Measurements from ENCODE around the gene PLEKHA6.

The PLEKHA6 gene

DNA sequence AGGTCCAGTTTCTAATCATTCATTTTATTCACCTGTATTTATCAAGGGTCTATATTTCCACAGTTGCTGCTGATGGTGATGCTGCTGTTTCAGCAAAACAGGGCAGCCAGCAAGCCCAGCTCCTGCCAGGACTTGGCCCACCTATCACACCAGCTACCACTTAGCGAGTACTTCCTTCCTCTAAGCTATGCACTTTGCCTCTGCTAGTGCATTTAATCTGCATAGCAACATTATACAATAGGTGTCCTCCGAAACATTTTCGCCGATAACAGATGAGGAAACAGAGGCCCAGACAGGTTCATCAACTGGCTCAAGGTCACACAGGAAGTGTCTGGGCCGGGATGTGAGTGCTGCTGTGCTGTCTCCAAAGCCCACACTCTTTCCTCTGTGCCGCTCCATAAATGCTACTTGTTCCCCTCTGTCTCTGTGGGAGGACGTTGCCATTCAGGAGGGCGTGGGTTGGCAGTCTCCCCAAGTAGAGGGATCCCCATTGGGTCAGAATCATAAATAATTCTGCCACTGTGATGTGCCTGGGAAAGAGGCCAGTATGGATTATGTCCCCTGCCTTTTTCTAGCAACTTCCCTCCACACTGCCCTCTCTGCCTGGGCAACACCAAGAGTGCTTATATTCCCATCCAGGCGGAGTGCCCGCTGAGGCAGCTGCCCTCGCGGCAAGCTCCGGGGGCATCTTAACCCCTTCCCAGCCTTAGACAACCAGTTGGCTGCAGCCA lies 9.4 kb upstream of the PLEKHA6 start:
- Mint-ChIP-seq H3K27ac (no peak overlapping the region), H3K9me3 (no peaks in the 10 kb centered on the region), H3K36me3 (ENCODE audit: low read depth) (no peaks in the 10 kb centered on the region), H3K27me3 (ENCODE audit: low read depth) (peaks cover 5% of the 10 kb centered on the region), H3K4me1 (ENCODE audit: low read depth) (peaks cover 4% of the 10 kb centered on the region), H3K4me3 (no peak overlapping the region)

DNA sequence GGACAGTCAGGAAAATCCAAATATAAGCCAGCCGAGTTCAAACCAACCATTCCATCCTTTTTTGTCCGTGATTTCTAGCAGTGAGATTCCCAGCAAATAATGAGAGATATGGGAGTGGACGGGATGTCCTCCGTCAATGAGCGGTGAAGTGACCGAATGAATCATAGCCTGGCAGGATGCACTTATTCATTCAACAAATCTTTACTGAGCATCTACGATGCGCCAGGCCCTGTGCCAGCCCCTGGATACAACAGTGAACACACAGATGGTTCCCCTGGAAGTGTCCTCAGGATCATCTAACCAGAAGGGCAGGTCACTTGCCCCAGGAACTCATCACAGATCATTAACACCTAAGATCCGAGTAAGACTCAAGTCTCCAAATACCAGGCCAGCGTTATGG lies 8.2 kb upstream of the PLEKHA6 start:
- H3K9me3 Mint-ChIP-seq = no peaks in the 10 kb centered on the region
- H3K4me3 Mint-ChIP-seq = no peak overlapping the region
- no peaks in the 10 kb centered on the region for H3K36me3 Mint-ChIP-seq (ENCODE audit: low read depth)
- H3K27ac Mint-ChIP-seq = no peak overlapping the region
- H3K27me3 Mint-ChIP-seq (ENCODE audit: low read depth) = peaks cover 5% of the 10 kb centered on the region
- peaks cover 9% of the 10 kb centered on the region for H3K4me1 Mint-ChIP-seq (ENCODE audit: low read depth)

DNA sequence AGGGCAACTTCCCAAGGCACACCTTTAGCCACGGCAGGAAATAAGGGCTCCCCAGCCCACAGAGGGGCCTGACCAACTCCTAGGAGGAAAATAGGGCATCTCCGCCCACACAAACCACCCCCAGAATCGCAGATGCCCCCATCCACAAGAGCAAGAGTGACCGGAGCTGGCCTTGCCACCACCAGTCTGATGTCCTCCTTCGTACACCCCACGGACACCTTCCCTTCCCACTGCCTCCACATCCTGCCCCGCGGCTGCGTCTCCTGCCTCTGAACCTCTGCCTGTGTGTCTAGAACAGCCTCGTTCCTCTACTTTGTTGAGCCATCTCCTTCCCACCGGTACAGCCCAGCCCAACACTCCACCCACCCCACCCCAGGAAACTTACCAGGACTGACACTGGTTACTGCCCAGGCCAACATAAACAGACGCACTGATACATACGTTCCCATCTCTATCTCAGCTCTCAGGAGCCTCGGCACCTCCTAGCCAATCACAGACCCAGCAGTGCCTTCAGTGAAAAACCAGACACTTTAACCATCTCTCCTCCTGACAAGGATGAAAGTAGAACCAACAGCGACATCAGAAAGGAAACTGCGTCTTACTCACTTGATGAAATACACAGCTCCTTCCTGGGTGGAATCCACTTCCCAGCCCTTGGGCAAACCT lies 7.6 kb upstream of the PLEKHA6 start:
- Mint-ChIP-seq H3K27ac (no peak overlapping the region), H3K36me3 (ENCODE audit: low read depth) (no peaks in the 10 kb centered on the region), H3K9me3 (no peaks in the 10 kb centered on the region), H3K4me1 (ENCODE audit: low read depth) (peaks cover 9% of the 10 kb centered on the region), H3K4me3 (no peak overlapping the region), H3K27me3 (ENCODE audit: low read depth) (peaks cover 5% of the 10 kb centered on the region)

DNA sequence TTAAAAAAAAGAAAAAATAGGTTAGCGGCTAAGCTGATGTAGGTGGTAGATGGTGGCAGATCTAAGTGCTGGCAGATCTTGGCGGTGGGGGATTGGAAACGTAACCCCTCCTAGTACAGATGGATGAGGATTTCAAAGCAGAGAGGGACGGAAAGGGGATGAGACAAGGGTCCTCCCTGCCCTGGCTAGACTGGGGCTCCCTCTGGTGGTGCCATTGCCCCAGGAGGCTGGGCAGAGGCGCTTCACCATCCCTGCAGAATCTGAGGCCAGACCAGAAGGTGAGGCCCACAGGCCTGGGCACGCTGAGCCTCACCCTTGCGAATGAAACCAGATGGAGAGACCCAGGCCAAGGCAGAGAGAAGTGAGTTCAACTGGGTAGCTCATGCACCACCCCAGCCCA lies 7.0 kb upstream of the PLEKHA6 start:
- Mint-ChIP-seq H3K9me3 (no peaks in the 10 kb centered on the region), H3K27me3 (ENCODE audit: low read depth) (peaks cover 5% of the 10 kb centered on the region), H3K27ac (no peak overlapping the region), H3K4me3 (no peak overlapping the region), H3K36me3 (ENCODE audit: low read depth) (no peaks in the 10 kb centered on the region), H3K4me1 (ENCODE audit: low read depth) (peaks cover 9% of the 10 kb centered on the region)

DNA sequence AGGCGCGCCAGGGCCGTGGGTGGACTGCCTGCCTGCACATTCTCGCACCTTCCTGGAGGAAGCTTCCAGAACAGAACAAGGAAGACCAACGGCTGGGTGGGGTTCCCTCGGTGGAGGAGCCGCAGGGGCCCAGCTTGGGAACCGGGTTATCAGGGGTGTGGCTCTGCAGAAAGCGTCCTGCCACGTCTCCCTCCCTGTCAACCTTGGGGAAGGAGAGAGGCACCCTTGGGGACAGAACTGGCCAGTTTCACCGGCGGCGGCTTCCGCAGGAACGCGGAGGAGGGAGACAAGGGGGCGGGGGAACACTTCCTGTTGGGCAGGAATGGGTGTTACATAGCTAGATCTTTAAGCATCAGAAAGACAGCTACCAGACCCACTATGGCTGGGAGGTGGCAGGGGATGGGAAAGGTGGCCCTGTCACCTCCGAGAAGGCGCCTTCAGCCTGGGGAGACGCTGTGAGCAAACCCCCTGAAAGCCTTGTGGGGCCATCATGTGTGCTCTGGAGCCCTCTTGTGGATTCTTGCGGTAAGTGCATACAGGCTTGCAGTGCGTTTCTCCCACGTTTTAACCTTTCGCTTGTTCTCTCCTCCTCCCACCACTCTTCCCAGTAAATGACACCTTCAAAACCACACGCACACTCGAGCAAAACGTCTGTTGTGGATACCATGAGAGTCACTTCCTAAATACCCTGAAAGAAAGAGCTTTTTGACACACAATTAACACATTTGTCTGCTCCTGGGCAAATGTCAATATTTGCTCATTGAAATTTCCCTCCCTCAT lies 3.8 kb upstream of the PLEKHA6 start:
- Mint-ChIP-seq H3K4me3 (peak overlapping the region; percentile 64), H3K36me3 (ENCODE audit: low read depth) (no peaks in the 10 kb centered on the region), H3K4me1 (ENCODE audit: low read depth) (peaks cover 9% of the 10 kb centered on the region), H3K9me3 (no peaks in the 10 kb centered on the region), H3K27ac (peak overlapping the region; percentile 62), H3K27me3 (ENCODE audit: low read depth) (no peaks in the 10 kb centered on the region)

DNA sequence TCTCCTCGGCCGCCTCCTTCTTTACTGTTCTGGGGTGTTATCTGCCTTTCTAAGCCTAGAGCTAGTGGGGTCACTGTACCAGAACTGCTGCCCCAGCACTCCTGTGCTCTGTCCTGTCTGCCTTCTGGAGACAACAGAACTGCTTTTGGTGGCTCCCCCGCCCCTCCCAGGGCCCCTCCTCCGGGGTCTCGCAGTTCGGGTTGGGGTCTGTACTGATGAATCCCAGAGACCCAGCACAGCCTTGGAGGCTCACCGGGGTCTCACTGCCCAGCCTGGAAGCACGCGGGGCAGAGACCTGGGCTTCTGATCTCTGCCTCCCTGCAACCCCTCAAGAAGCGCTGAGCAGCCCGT lies 3.2 kb upstream of the PLEKHA6 start:
- Mint-ChIP-seq H3K9me3 (no peaks in the 10 kb centered on the region), H3K36me3 (ENCODE audit: low read depth) (no peaks in the 10 kb centered on the region), H3K27me3 (ENCODE audit: low read depth) (no peaks in the 10 kb centered on the region), H3K4me3 (peak overlapping the region; percentile 64), H3K4me1 (ENCODE audit: low read depth) (peaks cover 9% of the 10 kb centered on the region), H3K27ac (no peak overlapping the region)

DNA sequence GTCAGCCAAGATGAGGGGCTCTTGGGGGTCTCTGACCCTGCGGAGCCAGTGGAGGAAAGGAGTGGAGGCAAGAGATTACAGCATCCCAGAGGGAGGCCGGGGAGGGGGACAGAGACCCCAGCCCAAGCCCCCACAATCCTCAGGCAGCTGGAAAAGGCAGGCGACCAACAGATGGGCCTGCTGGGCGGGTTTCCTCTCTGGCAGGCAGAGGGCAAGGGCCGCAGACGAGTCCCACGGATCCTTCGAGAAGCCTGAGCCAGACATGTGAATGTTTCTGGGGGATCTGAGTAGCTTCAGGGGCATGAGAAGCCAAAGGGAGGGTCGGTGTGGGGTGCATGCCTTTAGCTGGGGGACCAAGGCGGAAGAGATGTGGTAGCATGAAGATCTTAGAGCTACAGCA lies 2.1 kb upstream of the PLEKHA6 start:
- H3K36me3 Mint-ChIP-seq (ENCODE audit: low read depth) = no peaks in the 10 kb centered on the region
- H3K4me1 Mint-ChIP-seq (ENCODE audit: low read depth) = peaks cover 9% of the 10 kb centered on the region
- no peak overlapping the region for H3K4me3 Mint-ChIP-seq
- H3K9me3 Mint-ChIP-seq = no peaks in the 10 kb centered on the region
- peaks cover 10% of the 10 kb centered on the region for H3K27me3 Mint-ChIP-seq (ENCODE audit: low read depth)
- H3K27ac Mint-ChIP-seq = no peak overlapping the region

DNA sequence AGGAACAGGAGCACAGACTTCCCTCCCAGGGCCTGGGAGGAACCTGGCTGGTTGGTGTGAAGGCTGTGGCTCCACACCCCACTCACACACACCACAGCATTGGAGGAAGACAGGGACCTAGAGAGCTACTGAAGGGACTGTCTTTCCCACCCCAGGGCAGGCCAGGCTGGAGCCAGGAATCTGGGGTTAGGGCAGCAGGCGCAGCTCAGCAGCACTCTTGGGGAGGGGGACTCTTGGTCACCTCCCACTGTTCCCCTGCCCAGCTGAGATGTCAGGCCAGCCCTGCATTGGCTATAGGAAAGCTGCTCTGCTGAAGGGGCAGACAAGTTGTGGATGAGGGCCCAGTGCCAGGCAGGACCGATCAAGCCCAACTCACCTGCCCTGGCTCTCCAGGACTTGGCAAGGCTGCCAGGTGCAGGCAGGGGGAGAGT lies 1.6 kb upstream of the PLEKHA6 start:
- H3K4me3 Mint-ChIP-seq = no peak overlapping the region
- no peak overlapping the region for H3K27ac Mint-ChIP-seq
- H3K4me1 Mint-ChIP-seq (ENCODE audit: low read depth) = peaks cover 9% of the 10 kb centered on the region
- H3K9me3 Mint-ChIP-seq = no peaks in the 10 kb centered on the region
- H3K36me3 Mint-ChIP-seq (ENCODE audit: low read depth) = no peaks in the 10 kb centered on the region
- H3K27me3 Mint-ChIP-seq (ENCODE audit: low read depth) = peaks cover 12% of the 10 kb centered on the region

DNA sequence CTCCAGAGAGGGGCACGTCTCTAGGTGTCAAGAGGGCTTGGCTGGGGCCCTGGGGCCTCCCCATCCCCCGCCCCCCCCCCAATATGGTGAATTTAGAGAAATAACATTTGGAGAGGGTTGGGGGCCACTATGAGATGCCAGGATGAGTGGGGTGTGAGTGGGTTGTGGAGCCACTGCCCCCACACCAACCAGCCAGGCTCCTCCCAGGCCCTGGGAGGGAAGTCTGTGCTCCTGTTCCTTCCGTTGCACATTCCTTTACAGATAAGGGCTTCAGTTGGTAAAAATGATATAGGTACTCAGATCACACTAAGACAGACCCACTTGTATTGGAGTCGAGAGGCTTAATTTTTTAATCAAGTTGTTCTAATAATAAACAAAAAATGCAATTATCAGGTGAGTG lies 585 bp upstream of the PLEKHA6 start:
- H3K27me3 Mint-ChIP-seq (ENCODE audit: low read depth) = peaks cover 12% of the 10 kb centered on the region
- no peak overlapping the region for H3K27ac Mint-ChIP-seq
- H3K9me3 Mint-ChIP-seq = no peaks in the 10 kb centered on the region
- no peaks in the 10 kb centered on the region for H3K36me3 Mint-ChIP-seq (ENCODE audit: low read depth)
- H3K4me3 Mint-ChIP-seq = no peak overlapping the region
- peaks cover 9% of the 10 kb centered on the region for H3K4me1 Mint-ChIP-seq (ENCODE audit: low read depth)

DNA sequence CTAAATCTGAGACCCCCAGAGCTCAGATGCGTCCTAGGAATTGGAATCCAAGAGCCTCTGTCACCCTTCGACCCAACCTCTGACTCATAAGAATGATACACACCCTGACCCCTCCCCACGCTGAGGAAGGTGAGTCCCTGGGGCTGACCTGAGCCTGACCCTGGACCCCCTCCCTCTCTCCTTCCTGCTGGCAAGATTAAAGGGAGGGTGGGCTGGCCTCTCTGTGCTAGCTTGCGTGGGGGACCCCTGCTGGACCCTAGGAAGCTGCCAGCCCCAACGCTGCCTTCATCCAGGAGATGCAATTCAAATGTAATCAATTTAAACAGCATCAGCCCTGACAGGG lies 627 bp downstream of the PLEKHA6 start:
- Mint-ChIP-seq H3K27me3 (ENCODE audit: low read depth) (peaks cover 12% of the 10 kb centered on the region), H3K36me3 (ENCODE audit: low read depth) (no peaks in the 10 kb centered on the region), H3K27ac (no peak overlapping the region), H3K4me3 (no peak overlapping the region), H3K9me3 (no peaks in the 10 kb centered on the region), H3K4me1 (ENCODE audit: low read depth) (peaks cover 5% of the 10 kb centered on the region)

DNA sequence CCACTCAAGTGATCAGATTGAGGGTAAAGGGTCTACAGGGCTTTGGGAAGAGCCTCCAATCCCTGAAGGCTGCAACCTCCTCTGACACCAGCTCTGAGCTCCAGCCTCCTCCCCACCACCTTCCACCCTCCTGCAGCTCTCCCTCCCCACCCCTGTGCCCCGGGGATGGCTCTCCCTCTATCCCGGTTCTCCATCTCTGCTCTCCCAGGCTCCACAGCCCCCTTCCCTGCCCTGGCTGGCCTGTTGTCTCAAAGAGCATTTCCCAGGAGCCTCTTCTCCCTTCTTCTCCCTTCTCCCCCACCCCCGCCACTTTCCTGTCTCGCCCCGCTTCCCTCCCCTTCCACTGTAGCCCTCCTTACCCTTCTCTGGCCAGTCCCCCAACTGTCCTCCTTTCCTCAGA lies 1.1 kb downstream of the PLEKHA6 start:
- Mint-ChIP-seq H3K27me3 (ENCODE audit: low read depth) (peaks cover 12% of the 10 kb centered on the region), H3K4me3 (no peak overlapping the region), H3K27ac (no peak overlapping the region), H3K4me1 (ENCODE audit: low read depth) (peaks cover under 1% of the 10 kb centered on the region), H3K36me3 (ENCODE audit: low read depth) (no peaks in the 10 kb centered on the region), H3K9me3 (no peaks in the 10 kb centered on the region)

DNA sequence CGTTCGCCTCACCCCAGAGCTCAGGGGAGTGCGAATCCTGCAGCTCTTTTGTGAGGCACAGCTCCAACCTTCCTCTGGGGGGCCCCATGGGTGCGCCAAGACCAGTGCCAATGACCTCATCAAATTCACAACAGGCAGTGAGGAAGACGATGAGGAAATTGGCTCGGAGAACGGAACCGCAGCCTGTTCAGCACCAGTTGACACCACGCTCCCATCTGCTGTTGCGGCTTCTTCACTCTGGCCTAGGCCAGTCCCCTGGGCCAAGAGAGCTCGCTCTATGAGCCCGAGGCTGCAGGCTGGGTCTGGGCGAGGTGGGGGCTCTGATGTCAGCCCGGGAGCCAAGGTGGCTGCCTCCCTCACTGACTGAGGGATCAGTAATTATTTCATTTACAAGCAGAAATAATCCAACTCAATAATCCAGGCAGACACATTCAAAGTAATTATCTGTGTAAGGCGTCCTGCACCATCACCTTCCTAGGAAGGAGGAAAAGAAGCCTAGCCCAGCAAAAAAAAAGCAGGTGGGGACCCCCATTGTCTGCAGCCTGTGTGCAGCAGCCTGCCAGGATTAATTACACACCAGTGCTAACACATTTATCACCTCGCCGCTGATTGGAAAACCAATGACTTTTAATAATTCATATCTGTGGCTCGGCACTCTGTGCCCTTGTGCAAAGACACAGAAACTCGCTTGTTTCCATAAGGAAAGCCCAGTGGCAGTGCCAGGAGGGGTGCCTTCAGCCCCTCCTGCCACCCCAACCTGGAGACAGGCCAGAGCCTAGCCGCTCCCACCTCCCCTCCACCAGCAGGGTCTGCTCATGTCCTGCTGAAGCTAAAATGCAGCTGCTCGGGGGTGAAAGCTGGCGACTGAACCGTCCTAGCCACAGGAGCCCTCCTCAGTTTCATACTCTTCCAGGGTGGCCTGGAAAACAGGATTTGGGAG lies 1.9 kb downstream of the PLEKHA6 start:
- H3K4me1 Mint-ChIP-seq (ENCODE audit: low read depth) = no peaks in the 10 kb centered on the region
- no peaks in the 10 kb centered on the region for H3K9me3 Mint-ChIP-seq
- H3K4me3 Mint-ChIP-seq = no peak overlapping the region
- peaks cover 12% of the 10 kb centered on the region for H3K27me3 Mint-ChIP-seq (ENCODE audit: low read depth)
- no peak overlapping the region for H3K27ac Mint-ChIP-seq
- H3K36me3 Mint-ChIP-seq (ENCODE audit: low read depth) = no peaks in the 10 kb centered on the region

DNA sequence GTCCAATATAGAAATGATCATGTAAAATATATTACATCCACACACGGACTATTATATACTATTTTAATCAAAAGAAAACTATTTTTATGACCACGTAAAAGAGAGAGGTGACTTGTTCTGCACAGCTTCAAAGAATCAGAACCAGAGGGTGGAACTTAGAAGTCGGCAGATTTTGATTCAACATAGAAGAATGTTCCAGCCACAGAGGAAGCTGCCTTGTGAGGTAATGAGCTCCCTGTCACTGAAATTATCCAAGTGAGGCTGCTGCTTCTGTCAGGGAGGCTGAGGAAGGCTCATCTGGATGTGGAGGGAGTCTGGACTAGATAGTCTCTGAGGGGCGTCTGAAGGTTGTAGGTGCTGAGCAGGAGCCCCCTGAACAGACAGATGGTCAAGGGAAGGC lies 2.7 kb downstream of the PLEKHA6 start:
- no peaks in the 10 kb centered on the region for H3K4me1 Mint-ChIP-seq (ENCODE audit: low read depth)
- peaks cover 12% of the 10 kb centered on the region for H3K27me3 Mint-ChIP-seq (ENCODE audit: low read depth)
- no peak overlapping the region for H3K4me3 Mint-ChIP-seq
- no peaks in the 10 kb centered on the region for H3K9me3 Mint-ChIP-seq
- no peak overlapping the region for H3K27ac Mint-ChIP-seq
- H3K36me3 Mint-ChIP-seq (ENCODE audit: low read depth) = no peaks in the 10 kb centered on the region

DNA sequence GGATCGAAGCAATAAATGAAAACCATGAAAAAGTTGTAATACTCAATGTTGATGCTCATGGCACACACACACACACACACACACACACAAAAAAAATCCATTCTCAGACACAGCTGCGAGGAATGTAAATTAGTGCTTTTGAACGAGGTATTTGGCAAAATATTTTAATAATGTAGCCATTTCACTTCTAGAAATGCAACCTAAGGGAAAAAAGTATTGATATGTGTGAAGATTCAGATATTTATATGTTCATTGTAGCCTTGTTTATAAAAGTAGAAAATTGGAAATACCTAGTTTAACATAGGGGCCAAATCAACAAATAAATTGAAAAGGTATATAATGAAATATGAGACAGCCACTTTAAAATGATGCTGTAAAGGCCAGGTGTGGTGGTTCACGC lies 3.8 kb downstream of the PLEKHA6 start:
- peaks cover 3% of the 10 kb centered on the region for H3K4me1 Mint-ChIP-seq (ENCODE audit: low read depth)
- no peaks in the 10 kb centered on the region for H3K36me3 Mint-ChIP-seq (ENCODE audit: low read depth)
- H3K27me3 Mint-ChIP-seq (ENCODE audit: low read depth) = peaks cover 12% of the 10 kb centered on the region
- no peak overlapping the region for H3K4me3 Mint-ChIP-seq
- H3K27ac Mint-ChIP-seq = no peak overlapping the region
- H3K9me3 Mint-ChIP-seq = no peaks in the 10 kb centered on the region
